Naive B cell (primary cell): ENCODE results near the gene CFAP92. TPM values are rescaled to one million over a fixed set of nuclear protein-coding genes. Genes with fewer than 3 reads are reported as not detected.
"Not testable (repeated sequence)": the region's sequence is repeated elsewhere in the genome, so short reads cannot be mapped to it uniquely, and the experiment has no call there.

Source experiments
- ATAC-seq, 2 donors: fragments of 150-1000 bp; cut with Tn5 transposase; 2 replicates each; pipeline ENCODE4 v1.10.0; 2021; ENCODE audit warnings: low read depth in 2 of 2, mild to moderate bottlenecking in 2 of 2, moderate library complexity in 2 of 2
- DNase-seq: peaks from one replicate; pipeline ENCODE4 v3.0.0; 2022
- H3K27ac Mint-ChIP-seq, 6 donors: one replicate each; pipeline ENCODE4 v1.8.0; 2020 to 2022; ENCODE audit warnings: mild to moderate bottlenecking in 6 of 6, mixed read lengths in 6 of 6, moderate library complexity in 5 of 6, inconsistent platforms in 2 of 6
- H3K27me3 Mint-ChIP-seq, 3 donors: one replicate each; pipeline ENCODE4 v1.8.0; 2021 to 2022; ENCODE audit warnings: mixed read lengths in 3 of 3, mild to moderate bottlenecking in 1 of 3
- H3K36me3 Mint-ChIP-seq, 2 donors: one replicate each; pipeline ENCODE4 v1.8.0; 2020 to 2022; ENCODE audit warnings: mixed read lengths in 2 of 2, inconsistent platforms in 1 of 2, mild to moderate bottlenecking in 1 of 2
- H3K4me1 Mint-ChIP-seq, 3 donors: one replicate each; pipeline ENCODE4 v1.8.0; 2020 to 2022; ENCODE audit warnings: mixed read lengths in 3 of 3, inconsistent platforms in 1 of 3, mild to moderate bottlenecking in 1 of 3, moderate library complexity in 1 of 3
- H3K4me3 Mint-ChIP-seq, 8 donors: one replicate each; pipeline ENCODE4 v1.8.0; 2020 to 2022; ENCODE audit warnings: mild to moderate bottlenecking in 8 of 8, mixed read lengths in 8 of 8, moderate library complexity in 8 of 8, inconsistent platforms in 2 of 8
- H3K9me3 Mint-ChIP-seq, 7 donors: one replicate each; pipeline ENCODE4 v1.8.0; 2020 to 2022; ENCODE audit warnings: mixed read lengths in 7 of 7, mild to moderate bottlenecking in 5 of 7, inconsistent platforms in 2 of 7, moderate library complexity in 1 of 7
- polyA plus RNA-seq, 6 donors: library from polyadenylated mRNA; unstranded; fragments of 300-500 nt; fragmentation: Illumina TruSeq; gene quantifications; one replicate each; pipeline ENCODE4 v1.2.3, GENCODE V29; 2021; ENCODE audit warnings: low read depth in 6 of 6

CFAP92 gene
- polyA plus RNA-seq, 6 donors from 2014 or later = not detected

DNA sequence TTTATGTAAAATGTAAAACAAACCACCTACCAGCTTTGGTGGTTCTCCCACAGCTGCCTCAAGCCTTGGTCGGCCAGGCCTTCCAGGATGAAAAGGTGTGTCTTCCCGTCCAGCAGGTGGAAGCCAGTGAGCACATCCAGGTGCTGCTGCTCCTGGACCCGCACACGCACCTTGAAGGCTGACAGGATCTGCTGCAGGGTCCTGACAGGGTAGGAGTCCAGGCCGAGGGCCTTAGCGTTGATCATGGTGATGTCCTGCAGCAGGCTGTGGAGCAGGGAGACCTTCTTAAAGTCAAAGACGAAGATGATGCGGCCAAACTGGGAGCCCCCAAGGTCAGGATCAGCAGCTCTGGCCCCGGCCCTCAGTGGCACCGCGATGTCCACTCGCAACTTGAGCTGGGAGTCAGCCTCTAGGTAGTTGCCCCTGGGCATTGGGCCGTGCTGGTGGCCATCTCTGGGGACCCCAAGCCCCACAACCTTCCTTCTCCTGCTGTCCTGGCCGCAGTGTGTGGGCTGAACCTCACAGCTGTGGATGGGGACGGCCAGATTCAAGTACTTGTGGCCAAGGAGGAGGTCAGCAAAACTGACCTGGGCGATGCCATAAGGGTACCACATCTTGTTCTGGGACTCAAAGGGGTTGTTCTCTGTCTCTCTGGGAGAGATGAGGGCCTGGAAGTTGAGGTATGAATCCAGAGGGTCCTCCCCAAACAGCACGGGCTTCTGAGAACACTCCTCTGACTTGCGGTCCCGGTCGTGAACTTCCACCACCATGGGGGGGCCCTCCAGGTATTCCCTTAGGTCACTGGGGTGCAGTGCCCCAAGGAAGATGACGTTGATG lies 48.6 kb downstream of the CFAP92 start:
- H3K27me3 Mint-ChIP-seq = no peaks in the 10 kb centered on the region
- H3K36me3 Mint-ChIP-seq = no peaks in the 10 kb centered on the region
- ATAC-seq (no peak), DNase-seq (no peak)
- H3K4me3 Mint-ChIP-seq = no peak overlapping the region
- H3K4me1 Mint-ChIP-seq = no peaks in the 10 kb centered on the region
- H3K27ac Mint-ChIP-seq = no peak overlapping the region
- H3K9me3 Mint-ChIP-seq = no peaks in the 10 kb centered on the region

- peak overlapping the region in 1 of 6 donors; percentile 69 for H3K27ac Mint-ChIP-seq
- no peaks in the 10 kb centered on the region for H3K36me3 Mint-ChIP-seq
- H3K4me1 Mint-ChIP-seq = no peaks in the 10 kb centered on the region
- peaks cover 0 to 5% (median 0%) of the 10 kb centered on the region in 3 donors for H3K27me3 Mint-ChIP-seq
- DNase-seq = no peak
- H3K9me3 Mint-ChIP-seq = no peaks in the 10 kb centered on the region
- no peak for ATAC-seq
- H3K4me3 Mint-ChIP-seq = no peak overlapping the region
These were observed 51.5 kb downstream of the CFAP92 start for GRCh38 chr3:128942161-128942952.

GRCh38 chr3:128940252-128940651 lies 53.6 kb downstream of the CFAP92 start:
- Mint-ChIP-seq H3K4me3 (no peak overlapping the region), H3K27ac (no peak overlapping the region), H3K27me3 (peaks cover 0 to 5% (median 0%) of the 10 kb centered on the region in 3 donors), H3K9me3 (no peaks in the 10 kb centered on the region), H3K4me1 (no peaks in the 10 kb centered on the region), H3K36me3 (no peaks in the 10 kb centered on the region)
- no peak for DNase-seq
- no peak for ATAC-seq

GRCh38 chr3:128936341-128936740 lies 57.5 kb downstream of the CFAP92 start:
- no peak for ATAC-seq
- Mint-ChIP-seq H3K27me3 (peaks cover 0 to 8% (median 5%) of the 10 kb centered on the region in 3 donors), H3K36me3 (no peaks in the 10 kb centered on the region), H3K4me1 (no peaks in the 10 kb centered on the region), H3K27ac (peak overlapping the region in 1 of 6 donors; percentile 74), H3K9me3 (no peaks in the 10 kb centered on the region), H3K4me3 (no peak overlapping the region)
- no peak for DNase-seq

GRCh38 chr3:128935922-128936321 lies 58.0 kb downstream of the CFAP92 start:
- Mint-ChIP-seq H3K27me3 (peaks cover 0 to 8% (median 5%) of the 10 kb centered on the region in 3 donors), H3K9me3 (no peaks in the 10 kb centered on the region), H3K36me3 (no peaks in the 10 kb centered on the region), H3K4me1 (no peaks in the 10 kb centered on the region), H3K27ac (no peak overlapping the region), H3K4me3 (no peak overlapping the region)
- DNase-seq (no peak), ATAC-seq (no peak)

- no peak for ATAC-seq
- H3K36me3 Mint-ChIP-seq = no peaks in the 10 kb centered on the region
- DNase-seq = no peak
- peaks cover 0 to 8% (median 4%) of the 10 kb centered on the region in 3 donors for H3K27me3 Mint-ChIP-seq
- no peak overlapping the region for H3K4me3 Mint-ChIP-seq
- H3K4me1 Mint-ChIP-seq = no peaks in the 10 kb centered on the region
- peaks cover 0 to 10% (median 3%) of the 10 kb centered on the region in 7 donors for H3K9me3 Mint-ChIP-seq
- H3K27ac Mint-ChIP-seq = peak overlapping the region in 2 of 6 donors; percentile 47 to 78
These were observed 60.0 kb downstream of the CFAP92 start for GRCh38 chr3:128933922-128934253.

- peaks cover 0 to 8% (median 4%) of the 10 kb centered on the region in 3 donors for H3K27me3 Mint-ChIP-seq
- DNase-seq = no peak
- no peak for ATAC-seq
- peak overlapping the region in 3 of 6 donors; percentile 47 to 78 (median 60) for H3K27ac Mint-ChIP-seq
- no peaks in the 10 kb centered on the region for H3K36me3 Mint-ChIP-seq
- no peak overlapping the region for H3K4me3 Mint-ChIP-seq
- H3K9me3 Mint-ChIP-seq = peaks cover 0 to 10% (median 3%) of the 10 kb centered on the region in 7 donors
- H3K4me1 Mint-ChIP-seq = no peaks in the 10 kb centered on the region
These were observed 60.5 kb downstream of the CFAP92 start for GRCh38 chr3:128933213-128933921.

DNA sequence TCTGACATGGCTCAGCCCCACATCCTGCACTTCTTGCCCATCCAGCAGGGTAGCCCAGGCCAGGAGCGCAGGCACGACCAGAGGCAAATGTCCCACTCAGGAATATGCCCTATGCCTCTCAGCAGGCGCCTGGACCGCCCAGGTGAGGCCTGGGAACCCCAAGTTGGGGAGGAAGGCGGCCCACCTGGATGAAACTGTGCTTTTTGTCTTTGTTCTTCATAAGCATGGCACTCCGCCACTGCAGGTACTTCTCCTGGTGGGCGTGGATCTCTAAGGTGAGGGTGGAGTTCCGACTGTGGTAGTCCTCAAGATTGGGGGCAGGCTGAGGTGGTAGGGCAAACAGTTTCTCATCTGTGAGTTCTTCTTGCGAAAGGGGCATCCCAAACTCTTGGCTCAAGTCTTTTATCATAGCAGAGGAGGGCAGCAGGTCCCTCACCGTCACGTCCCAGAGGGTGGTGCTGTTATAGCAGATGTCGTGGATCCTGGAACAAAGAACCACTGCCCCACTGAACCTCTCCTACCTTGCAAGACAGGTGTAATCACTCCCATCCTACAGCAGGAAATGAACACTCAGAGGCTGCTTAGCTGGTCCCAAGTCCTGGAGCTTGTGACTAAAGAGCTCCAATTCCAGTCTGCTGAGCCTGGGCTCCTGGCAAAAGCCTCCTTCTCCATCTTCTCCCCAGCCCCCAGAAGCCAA lies 61.2 kb downstream of the CFAP92 start:
- Mint-ChIP-seq H3K27ac (no peak overlapping the region), H3K9me3 (peaks cover 0 to 10% (median 3%) of the 10 kb centered on the region in 7 donors), H3K4me3 (no peak overlapping the region), H3K27me3 (peaks cover 0 to 8% (median 4%) of the 10 kb centered on the region in 3 donors), H3K4me1 (no peaks in the 10 kb centered on the region), H3K36me3 (no peaks in the 10 kb centered on the region)
- DNase-seq = no peak
- ATAC-seq = no peak

GRCh38 chr3:128931046-128931445 lies 62.8 kb downstream of the CFAP92 start:
- Mint-ChIP-seq H3K4me3 (no peak overlapping the region), H3K27me3 (peaks cover 0 to 17% (median 4%) of the 10 kb centered on the region in 3 donors), H3K9me3 (peaks cover 0 to 11% (median 3%) of the 10 kb centered on the region in 7 donors), H3K36me3 (no peaks in the 10 kb centered on the region), H3K27ac (no peak overlapping the region), H3K4me1 (no peaks in the 10 kb centered on the region)
- ATAC-seq = no peak
- no peak for DNase-seq

DNA sequence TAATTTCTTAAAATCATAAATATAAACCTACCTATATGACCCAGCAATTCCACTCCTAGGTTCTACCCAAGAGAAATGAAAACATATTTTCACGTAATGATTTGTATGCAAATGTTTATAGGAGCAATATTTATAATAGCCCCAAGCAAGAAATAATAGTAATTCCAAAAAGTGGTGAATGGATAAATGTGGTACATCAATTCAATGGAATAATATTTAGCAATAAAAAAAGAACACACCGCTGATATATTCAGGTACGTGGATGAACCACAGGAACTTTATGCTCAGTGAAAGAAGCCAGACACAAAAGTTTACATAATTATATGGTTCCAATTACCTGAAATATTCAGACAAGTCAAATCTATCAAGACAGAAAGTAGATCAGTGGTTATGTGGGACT lies 64.5 kb downstream of the CFAP92 start:
- Mint-ChIP-seq H3K4me1 (peaks cover 0 to 5% (median 3%) of the 10 kb centered on the region in 3 donors), H3K9me3 (peaks cover 1 to 19% (median 9%) of the 10 kb centered on the region in 7 donors), H3K4me3 (no peak overlapping the region), H3K36me3 (peaks cover 0 to 7% of the 10 kb centered on the region in 2 donors), H3K27me3 (peaks cover 0 to 17% (median 4%) of the 10 kb centered on the region in 3 donors), H3K27ac (no peak overlapping the region)
- ATAC-seq (no peak), DNase-seq (no peak)

DNA sequence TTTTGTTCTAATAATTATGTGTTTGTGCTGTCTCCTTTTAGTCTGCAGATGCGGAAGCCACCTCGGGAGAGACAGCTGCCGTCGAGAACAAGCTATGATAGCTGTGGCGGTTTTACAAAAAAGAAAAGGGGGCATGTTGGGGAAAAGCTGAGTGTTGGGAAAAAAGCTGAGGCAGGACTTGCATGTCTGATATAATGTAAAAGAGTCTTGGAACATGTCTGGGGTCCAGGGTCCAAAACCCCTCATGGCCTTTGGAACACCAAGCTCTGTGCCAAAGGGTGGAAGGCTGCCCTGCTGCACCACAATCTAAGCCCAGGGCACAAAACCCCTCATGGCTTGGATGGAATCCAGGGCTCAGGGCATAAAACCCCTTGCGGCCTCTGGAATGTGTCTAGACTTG lies 69.9 kb downstream of the CFAP92 start:
- ATAC-seq, DNase-seq, H3K27me3 Mint-ChIP-seq, H3K4me3 Mint-ChIP-seq: not testable (repeated sequence)
- H3K27ac Mint-ChIP-seq = peak overlapping the region in 2 of 6 donors; percentile 36 to 65
- peaks cover 3 to 51% (median 18%) of the 10 kb centered on the region in 7 donors for H3K9me3 Mint-ChIP-seq
- H3K36me3 Mint-ChIP-seq = peaks cover 10 to 24% of the 10 kb centered on the region in 2 donors
- H3K4me1 Mint-ChIP-seq = peaks cover 4 to 20% (median 17%) of the 10 kb centered on the region in 3 donors

DNA sequence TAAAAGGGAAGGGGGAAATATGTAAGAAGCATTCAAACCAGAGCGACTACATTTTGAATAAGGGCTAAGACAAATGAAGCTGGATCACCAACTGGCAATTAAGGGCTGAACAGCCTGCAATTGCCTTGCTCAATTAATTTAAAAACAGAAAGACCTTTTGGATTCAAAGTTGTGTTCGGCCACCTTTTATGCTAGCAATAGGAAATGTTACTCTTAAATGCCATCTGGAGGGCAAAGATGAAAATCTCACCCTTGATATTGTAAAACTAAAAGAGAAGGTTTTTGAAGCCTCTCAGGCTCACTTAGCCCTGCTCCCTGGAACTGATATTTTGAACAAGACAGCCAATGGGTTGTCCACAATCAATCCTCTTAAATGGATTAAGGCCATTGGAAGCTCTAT lies 70.3 kb downstream of the CFAP92 start:
- peak overlapping the region in 2 of 6 donors; percentile 36 to 65 for H3K27ac Mint-ChIP-seq
- H3K4me3 Mint-ChIP-seq = peak overlapping the region in 6 of 8 donors; percentile 3 to 85 (median 44)
- H3K27me3 Mint-ChIP-seq = peaks cover 0 to 8% (median 0%) of the 10 kb centered on the region in 3 donors
- peaks cover 4 to 20% (median 17%) of the 10 kb centered on the region in 3 donors for H3K4me1 Mint-ChIP-seq
- DNase-seq = no peak
- peaks cover 13 to 26% of the 10 kb centered on the region in 2 donors for H3K36me3 Mint-ChIP-seq
- peaks cover 3 to 50% (median 18%) of the 10 kb centered on the region in 7 donors for H3K9me3 Mint-ChIP-seq
- no peak for ATAC-seq
